NCI-H526 (cell line): ENCODE results near the gene PPEF2.

Source experiments
- DNase-seq, 2 experiments: peaks; one replicate each; lab custom pipeline; 2025; lab: John Stamatoyannopoulos, UW

Gene PPEF2

DNA sequence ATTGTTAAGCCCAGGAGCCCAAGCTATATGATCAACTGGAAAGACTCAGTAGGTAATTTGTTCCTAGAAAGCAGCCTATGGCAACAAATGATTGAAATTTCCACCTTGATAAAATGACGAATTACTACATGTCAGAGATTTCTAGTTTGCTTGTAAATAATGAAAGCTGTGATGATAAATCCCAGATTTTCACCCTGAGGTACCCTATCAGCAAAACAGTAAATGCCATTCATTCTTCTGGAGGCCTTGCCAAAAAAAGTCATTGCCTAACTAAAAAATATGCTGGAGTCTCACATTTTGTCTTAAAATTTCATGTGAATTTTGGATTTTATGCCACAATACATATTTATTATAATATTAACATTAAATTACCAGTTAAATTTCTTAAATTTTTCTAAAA, 71.3 kb downstream of the PPEF2 start:
- no peak for DNase-seq

- DNase-seq = peak in 1 of 2 experiments; percentile 24
Measured at GRCh38 chr4:75823812-75824211, 78.4 kb downstream of the PPEF2 start.

DNA sequence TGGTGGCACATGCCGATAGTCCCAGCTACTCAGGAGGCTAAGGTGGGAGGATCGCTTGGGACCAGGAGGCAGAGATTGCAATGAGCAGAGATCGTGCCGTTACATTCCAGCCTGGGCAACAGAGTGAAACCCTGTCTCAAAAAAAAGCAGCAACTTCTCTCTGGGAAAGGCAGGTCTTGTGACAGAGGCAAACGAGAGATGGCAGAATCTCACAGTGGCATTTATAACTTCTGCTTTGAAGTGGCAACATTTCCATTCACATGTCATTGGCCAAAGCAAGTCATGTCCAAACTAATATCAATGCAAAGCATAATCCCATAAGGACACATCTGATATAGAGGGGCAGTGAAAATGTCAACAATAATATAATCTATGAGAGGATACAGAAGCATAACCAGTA, 79.8 kb downstream of the PPEF2 start:
- DNase-seq = no peak

GRCh38 chr4:75821966-75822365, 80.3 kb downstream of the PPEF2 start:
- no peak for DNase-seq

- no peak for DNase-seq
Measured at GRCh38 chr4:75821216-75821615, 81.0 kb downstream of the PPEF2 start.

GRCh38 chr4:75820676-75821075, 81.6 kb downstream of the PPEF2 start:
- no peak for DNase-seq

GRCh38 chr4:75820197-75820596, 82.1 kb downstream of the PPEF2 start:
- DNase-seq = no peak

DNA sequence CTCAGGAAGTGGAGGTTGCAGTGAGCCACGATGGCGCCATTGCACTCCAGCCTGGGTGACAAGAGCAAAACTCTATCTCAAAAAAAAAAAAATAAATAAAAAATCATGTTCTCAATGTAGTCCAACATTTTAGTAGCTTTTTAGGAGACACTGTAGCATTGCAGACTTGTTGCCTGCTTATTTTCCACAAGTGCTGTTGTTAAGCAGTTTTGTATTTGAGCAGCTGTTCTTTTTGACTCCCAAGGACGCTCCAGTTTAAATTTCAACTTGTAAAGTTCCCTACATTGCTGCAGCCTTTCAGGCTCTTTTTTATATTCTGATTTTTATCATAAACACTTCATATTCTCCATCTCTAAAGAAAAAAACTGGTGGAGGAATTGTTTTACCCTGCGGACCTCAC, 83.1 kb downstream of the PPEF2 start:
- no peak for DNase-seq

DNA sequence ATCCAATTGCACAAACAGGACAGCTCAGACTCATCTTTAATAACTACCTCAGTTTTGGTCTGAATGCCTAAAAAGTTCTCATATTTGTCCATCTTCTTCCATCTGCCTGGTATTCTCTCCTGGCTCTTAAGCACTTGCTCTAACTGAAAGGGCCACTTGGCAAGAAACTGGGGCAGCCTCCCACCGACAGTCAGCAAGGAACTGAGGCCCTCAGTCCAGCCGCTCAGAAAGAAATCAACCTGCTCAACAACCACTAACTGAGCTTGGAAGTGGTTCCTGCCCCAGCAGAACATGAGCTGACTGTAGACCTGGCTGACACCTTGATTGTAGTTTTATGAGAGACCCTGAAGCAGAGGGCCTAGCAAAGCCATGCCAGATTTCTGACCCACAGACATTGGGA, 84.4 kb downstream of the PPEF2 start:
- DNase-seq = no peak
